ENCODE data around the gene ADCY6. TPM values are rescaled to one million over a fixed set of nuclear protein-coding genes. Genes with fewer than 3 reads are reported as not detected.
"Not testable (repeated sequence)": the region's sequence is repeated elsewhere in the genome, so short reads cannot be mapped to it uniquely, and the experiment has no call there.

Gene ADCY6
- total and polyA plus RNA-seq, 2 of the 4 experiments (the other 2 are of a cell fraction): 18.5 to 34.4 TPM

DNA sequence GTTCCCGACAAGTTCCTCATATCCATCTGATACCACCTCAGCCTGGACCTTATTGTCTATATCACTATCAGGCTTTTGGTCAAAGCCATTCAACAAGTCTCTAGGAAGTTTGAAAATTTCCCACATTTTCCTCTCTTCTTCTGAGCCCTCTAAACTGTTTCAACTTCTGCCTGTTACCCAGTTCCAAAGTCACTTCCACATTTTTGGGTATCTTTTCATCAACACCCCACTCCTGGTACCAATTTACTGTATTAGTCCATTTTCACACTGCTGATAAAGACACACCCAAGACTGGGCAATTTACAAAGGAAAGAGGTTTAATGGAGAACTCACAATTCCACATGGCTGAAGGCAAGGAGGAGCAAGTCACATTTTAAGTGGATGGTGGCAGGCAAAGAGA, 68.2 kb downstream of the ADCY6 start:
- H2AK5ac ChIP-seq (ENCODE audit: low read depth, low read length); H3K18ac ChIP-seq (ENCODE audit: low read depth, low read length); H2BK120ac ChIP-seq (ENCODE audit: low read depth, low read length); H3K56ac ChIP-seq (ENCODE audit: extremely low read depth, insufficient read depth, low read length); CTCF ChIA-PET; H3K9me1 ChIP-seq (ENCODE audit: insufficient read depth, low read length); H3K9ac ChIP-seq (ENCODE audit: low read depth, low read length); H2BK15ac ChIP-seq (ENCODE audit: low read depth, low read length); POLR2A ChIA-PET (ENCODE audit: unreplicated experiment); H4K20me1 ChIP-seq (ENCODE audit: insufficient read depth, low read length); H2AFZ ChIP-seq (replicated peaks; ENCODE audit: low read length, poor library complexity); H3K36me3 ChIP-seq (ENCODE audit: control insufficient read depth, insufficient read depth, low read length); H3K4me1 ChIP-seq (ENCODE audit: control insufficient read depth, insufficient read depth, low read length); H3K27me3 ChIP-seq (ENCODE audit: control insufficient read depth, insufficient read depth, low read length); H3K4me3 ChIP-seq (ENCODE audit: insufficient read depth, low read depth, low read length); intact Hi-C loops (cut with micrococcal nuclease); BruUV-seq (replicated peaks); H3K4me2 ChIP-seq (ENCODE audit: low read depth, low read length); DNase-seq; H4K5ac ChIP-seq (ENCODE audit: low read depth, low read length); ATAC-seq (ENCODE audit: low read depth); H4K8ac ChIP-seq (ENCODE audit: low read depth in 2 of 2, low read length in 2 of 2); H2BK5ac ChIP-seq (ENCODE audit: low read depth, low read length, poor library complexity, severe bottlenecking); H3K27ac ChIP-seq (ENCODE audit: insufficient read depth, low read length); H3K14ac ChIP-seq (replicated peaks; ENCODE audit: low read depth, low read length); in situ Hi-C loops (cut with MboI; ENCODE audit: low sequenced_read_pairs); H4K91ac ChIP-seq (ENCODE audit: insufficient read depth, low read depth, low read length); H3K4ac ChIP-seq (ENCODE audit: low read depth, low read length); H3K23ac ChIP-seq (ENCODE audit: low read depth, low read length); H3K9me3 ChIP-seq (ENCODE audit: control insufficient read depth, insufficient read depth, low read length); H2BK20ac ChIP-seq (ENCODE audit: low read depth, low read length); dilution Hi-C loops (cut with HindIII; ENCODE audit: low sequenced_read_pairs, unreplicated experiment); H2AK9ac ChIP-seq (replicated peaks; ENCODE audit: low read depth, low read length, poor library complexity): not testable (repeated sequence)
- peaks cover 4 to 11% of the 10 kb centered on the region in 2 experiments; a peak in 3 of 4 replicates for H3K79me1 ChIP-seq (ENCODE audit: low read depth in 1 of 2, low read length in 2 of 2)
- 90% methylated on average over 1 of the region's 1 CpG; no CpG with 5 or more reads in 1 of the 2 experiments for WGBS, 2 experiments (ENCODE audit: extremely low coverage in 2 of 2, insufficient read length in 1 of 2)

DNA sequence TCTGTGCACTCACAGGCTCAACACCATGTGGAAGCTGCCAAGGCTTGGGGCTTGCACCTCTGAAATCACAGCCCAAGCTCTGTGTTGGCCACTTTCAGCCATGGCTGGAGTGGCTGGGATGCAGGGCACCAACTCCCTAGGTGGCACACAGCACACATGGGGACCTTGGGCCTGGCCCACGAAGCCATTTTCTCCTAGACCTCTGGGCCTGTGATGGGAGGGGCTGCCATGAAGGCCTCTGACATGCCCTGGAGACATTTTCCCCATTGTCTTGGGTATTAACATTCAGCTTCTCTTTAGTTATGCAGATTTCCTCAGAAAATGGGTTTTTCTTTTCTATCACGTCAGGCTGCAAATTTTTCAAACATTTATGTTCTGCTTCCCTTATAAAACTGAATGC, 68.7 kb downstream of the ADCY6 start:
- not testable (repeated sequence) for H3K4me1 ChIP-seq (ENCODE audit: control insufficient read depth, insufficient read depth, low read length)

More for the DNA sequence above, 68.7 kb downstream of the ADCY6 start:
- H3K79me1 ChIP-seq (ENCODE audit: low read depth in 1 of 2, low read length in 2 of 2): peaks cover 4 to 11% of the 10 kb centered on the region in 2 experiments; a peak in 3 of 4 replicates
- intact Hi-C loops (cut with micrococcal nuclease); H3K9me3 ChIP-seq (ENCODE audit: control insufficient read depth, insufficient read depth, low read length); H3K9me1 ChIP-seq (ENCODE audit: insufficient read depth, low read length); H2BK20ac ChIP-seq (ENCODE audit: low read depth, low read length); H2BK15ac ChIP-seq (ENCODE audit: low read depth, low read length); CTCF ChIA-PET; H2AK9ac ChIP-seq (replicated peaks; ENCODE audit: low read depth, low read length, poor library complexity); DNase-seq; H2BK120ac ChIP-seq (ENCODE audit: low read depth, low read length); H3K4ac ChIP-seq (ENCODE audit: low read depth, low read length); H3K4me2 ChIP-seq (ENCODE audit: low read depth, low read length); H3K27me3 ChIP-seq (ENCODE audit: control insufficient read depth, insufficient read depth, low read length); H2AK5ac ChIP-seq (ENCODE audit: low read depth, low read length); H3K14ac ChIP-seq (replicated peaks; ENCODE audit: low read depth, low read length); H3K36me3 ChIP-seq (ENCODE audit: control insufficient read depth, insufficient read depth, low read length); ATAC-seq (ENCODE audit: low read depth); in situ Hi-C loops (cut with MboI; ENCODE audit: low sequenced_read_pairs); H4K20me1 ChIP-seq (ENCODE audit: insufficient read depth, low read length); H3K56ac ChIP-seq (ENCODE audit: extremely low read depth, insufficient read depth, low read length); H3K4me3 ChIP-seq (ENCODE audit: insufficient read depth, low read depth, low read length); dilution Hi-C loops (cut with HindIII; ENCODE audit: low sequenced_read_pairs, unreplicated experiment); H3K9ac ChIP-seq (ENCODE audit: low read depth, low read length); H4K5ac ChIP-seq (ENCODE audit: low read depth, low read length); POLR2A ChIA-PET (ENCODE audit: unreplicated experiment); BruUV-seq (replicated peaks); H2BK5ac ChIP-seq (ENCODE audit: low read depth, low read length, poor library complexity, severe bottlenecking); H2AFZ ChIP-seq (replicated peaks; ENCODE audit: low read length, poor library complexity); H4K8ac ChIP-seq (ENCODE audit: low read depth in 2 of 2, low read length in 2 of 2); H4K91ac ChIP-seq (ENCODE audit: insufficient read depth, low read depth, low read length); H3K23ac ChIP-seq (ENCODE audit: low read depth, low read length); H3K27ac ChIP-seq (ENCODE audit: insufficient read depth, low read length); H3K18ac ChIP-seq (ENCODE audit: low read depth, low read length): not testable (repeated sequence)
- 50% methylated on average over 1 of the region's 2 CpGs; no CpG with 5 or more reads in 1 of the 2 experiments for WGBS, 2 experiments (ENCODE audit: extremely low coverage in 2 of 2, insufficient read length in 1 of 2)

Measured in IMR-90 (cell line).